Dermis blood vessel endothelial cell (primary cell): ENCODE data around the gene CAMSAP1. TPM values are rescaled to one million over a fixed set of nuclear protein-coding genes. Genes with fewer than 3 reads are reported as not detected.
"Not testable (repeated sequence)": the region's sequence is repeated elsewhere in the genome, so short reads cannot be mapped to it uniquely, and the experiment has no call there.

ENCODE experiments used
- DNase-seq: peaks from one replicate; pipeline ENCODE4 v3.0.0; 2010
- total RNA-seq: library from RNA; depleted of rRNA; stranded (reverse); fragments of >200 nt; gene quantifications from 2 replicates; pipeline ENCODE4 v1.2.3, GENCODE V29; 2014

The CAMSAP1 gene, protein sequence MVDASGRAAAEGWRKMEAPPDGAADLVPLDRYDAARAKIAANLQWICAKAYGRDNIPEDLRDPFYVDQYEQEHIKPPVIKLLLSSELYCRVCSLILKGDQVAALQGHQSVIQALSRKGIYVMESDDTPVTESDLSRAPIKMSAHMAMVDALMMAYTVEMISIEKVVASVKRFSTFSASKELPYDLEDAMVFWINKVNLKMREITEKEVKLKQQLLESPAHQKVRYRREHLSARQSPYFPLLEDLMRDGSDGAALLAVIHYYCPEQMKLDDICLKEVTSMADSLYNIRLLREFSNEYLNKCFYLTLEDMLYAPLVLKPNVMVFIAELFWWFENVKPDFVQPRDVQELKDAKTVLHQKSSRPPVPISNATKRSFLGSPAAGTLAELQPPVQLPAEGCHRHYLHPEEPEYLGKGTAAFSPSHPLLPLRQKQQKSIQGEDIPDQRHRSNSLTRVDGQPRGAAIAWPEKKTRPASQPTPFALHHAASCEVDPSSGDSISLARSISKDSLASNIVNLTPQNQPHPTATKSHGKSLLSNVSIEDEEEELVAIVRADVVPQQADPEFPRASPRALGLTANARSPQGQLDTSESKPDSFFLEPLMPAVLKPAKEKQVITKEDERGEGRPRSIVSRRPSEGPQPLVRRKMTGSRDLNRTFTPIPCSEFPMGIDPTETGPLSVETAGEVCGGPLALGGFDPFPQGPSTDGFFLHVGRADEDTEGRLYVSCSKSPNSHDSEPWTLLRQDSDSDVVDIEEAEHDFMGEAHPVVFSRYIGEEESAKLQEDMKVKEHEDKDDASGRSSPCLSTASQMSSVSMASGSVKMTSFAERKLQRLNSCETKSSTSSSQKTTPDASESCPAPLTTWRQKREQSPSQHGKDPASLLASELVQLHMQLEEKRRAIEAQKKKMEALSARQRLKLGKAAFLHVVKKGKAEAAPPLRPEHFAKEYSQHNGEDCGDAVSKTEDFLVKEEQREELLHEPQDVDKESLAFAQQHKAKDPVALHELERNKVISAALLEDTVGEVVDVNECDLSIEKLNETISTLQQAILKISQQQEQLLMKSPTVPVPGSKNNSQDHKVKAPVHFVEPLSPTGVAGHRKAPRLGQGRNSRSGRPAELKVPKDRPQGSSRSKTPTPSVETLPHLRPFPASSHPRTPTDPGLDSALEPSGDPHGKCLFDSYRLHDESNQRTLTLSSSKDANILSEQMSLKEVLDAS (N-terminal part only)
- total RNA-seq = 17.5 and 20.1 TPM in 2 replicates

DNA sequence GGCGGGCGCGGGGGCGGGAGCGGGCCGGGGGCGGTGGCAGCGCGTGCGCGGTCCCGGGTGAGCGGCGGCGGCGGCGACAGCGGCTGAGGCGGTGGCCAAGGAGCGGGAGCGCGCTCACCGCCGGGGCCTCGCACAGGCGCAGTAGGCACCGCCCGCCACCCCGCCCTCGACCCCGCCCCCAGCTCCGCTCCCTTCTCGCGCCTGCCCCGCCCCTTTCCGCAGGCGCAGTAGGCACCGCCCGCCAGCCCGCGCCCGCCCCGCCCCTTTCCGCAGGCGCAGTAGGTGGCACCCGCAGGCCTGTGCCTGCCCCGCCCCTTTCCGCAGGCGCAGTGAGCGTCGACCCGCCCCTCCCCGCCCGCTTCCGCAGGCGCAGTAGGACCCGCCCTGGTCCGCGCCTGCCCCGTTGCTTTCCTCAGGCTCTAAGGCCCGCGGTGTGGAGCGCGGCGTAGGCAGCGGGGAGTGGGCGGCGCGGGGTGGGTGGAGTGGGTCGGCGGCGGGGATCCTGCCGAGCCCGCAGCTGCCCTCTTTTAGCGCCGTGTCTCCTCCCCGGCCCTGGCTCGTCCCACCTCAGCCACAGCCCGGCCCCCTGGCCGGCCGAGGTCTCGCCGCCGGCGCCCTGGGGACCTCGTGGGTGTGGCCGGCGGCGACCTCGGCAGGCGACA lies at the start of gene CAMSAP1:
CAMSAP1 (minus strand) TSS at position 116 of the 662 bp plus-strand sequence. CDS start 387 bp downstream, outside the sequence.
- DNase-seq = peak; percentile 96

DNA sequence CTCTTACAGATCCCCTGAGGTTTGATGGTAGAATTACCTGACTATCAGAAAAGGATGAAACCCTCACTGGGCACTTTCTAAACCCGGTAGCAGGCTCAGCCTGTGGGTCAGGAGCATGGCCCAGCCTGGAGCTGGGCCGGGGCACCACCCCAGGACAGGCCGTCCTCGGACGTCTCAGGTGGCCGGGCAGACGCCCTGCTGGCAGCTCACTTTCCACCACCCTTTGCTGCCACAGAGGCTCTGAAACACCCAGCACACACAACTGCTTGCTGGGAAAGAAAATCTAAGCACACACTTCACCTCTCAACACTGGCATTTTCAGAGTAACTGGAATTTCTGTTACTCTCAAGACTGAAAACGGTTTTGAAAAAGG lies 49.4 kb upstream of the CAMSAP1 start:
- no peak for DNase-seq

DNA sequence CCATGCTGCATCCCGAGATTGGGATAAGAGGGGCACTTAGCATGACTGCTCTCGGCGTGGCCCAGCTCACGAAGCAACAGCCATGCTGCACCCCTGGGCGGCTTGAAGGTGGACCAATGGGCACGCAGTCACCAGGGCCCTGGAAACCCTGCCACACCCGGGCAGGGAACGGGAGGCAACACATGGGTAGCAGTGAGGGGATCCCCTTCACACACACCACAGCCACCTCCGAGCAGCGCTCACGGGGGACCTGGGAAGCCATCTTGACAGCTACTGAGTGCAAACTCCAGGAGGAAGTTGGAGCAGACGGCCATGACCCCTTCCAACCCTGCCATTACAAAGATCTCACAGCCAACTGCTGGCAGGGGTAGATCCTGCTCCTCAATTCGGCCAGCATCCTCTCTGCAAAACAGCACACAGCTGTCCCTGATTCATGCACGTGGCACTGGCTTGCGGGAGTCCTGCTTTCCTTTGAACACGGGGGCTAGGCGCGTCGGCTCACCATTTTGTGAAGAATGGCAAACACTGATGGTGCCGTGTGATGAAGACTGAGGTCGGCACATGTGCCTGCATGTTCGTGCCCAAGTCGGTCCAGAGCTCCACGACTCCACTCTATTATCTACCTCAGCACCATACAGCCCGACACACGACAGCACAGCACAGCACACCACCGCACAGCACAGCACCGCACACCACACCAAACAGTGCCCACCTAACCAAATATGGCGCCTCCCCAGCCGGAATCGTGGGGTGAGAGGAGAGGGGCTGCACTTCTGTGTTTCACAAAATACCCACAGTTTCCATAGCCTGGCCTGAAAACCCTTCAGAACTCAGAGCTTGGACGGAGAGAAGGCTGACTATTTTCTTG lies 48.8 kb upstream of the CAMSAP1 start:
- no peak for DNase-seq

DNA sequence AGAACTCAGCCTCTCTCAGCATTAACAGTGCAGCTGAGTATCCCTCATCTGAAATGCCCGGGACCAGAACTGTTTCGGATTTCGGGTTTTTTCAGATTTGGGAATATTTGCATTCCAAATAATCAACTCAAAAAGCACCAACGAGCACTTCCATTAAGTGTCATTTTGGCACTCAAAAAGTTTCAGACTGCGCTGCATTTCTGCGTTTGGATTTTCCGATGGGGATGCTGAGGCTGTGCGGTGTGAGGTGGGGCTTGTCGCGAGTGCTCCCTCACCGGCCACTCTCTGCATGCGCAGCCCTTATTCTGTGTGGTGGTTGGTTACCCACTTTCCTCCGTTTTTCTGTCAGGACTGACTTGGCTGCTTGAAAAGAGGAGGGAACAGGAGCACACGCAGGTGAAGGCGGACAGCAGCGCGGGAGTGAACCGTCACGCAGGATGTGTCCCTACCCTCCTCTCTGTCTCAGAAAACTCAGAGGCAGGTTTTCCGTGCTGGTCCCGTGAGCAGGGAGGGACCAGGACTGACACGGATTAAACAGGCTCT lies 45.4 kb upstream of the CAMSAP1 start:
- DNase-seq = no peak

DNA sequence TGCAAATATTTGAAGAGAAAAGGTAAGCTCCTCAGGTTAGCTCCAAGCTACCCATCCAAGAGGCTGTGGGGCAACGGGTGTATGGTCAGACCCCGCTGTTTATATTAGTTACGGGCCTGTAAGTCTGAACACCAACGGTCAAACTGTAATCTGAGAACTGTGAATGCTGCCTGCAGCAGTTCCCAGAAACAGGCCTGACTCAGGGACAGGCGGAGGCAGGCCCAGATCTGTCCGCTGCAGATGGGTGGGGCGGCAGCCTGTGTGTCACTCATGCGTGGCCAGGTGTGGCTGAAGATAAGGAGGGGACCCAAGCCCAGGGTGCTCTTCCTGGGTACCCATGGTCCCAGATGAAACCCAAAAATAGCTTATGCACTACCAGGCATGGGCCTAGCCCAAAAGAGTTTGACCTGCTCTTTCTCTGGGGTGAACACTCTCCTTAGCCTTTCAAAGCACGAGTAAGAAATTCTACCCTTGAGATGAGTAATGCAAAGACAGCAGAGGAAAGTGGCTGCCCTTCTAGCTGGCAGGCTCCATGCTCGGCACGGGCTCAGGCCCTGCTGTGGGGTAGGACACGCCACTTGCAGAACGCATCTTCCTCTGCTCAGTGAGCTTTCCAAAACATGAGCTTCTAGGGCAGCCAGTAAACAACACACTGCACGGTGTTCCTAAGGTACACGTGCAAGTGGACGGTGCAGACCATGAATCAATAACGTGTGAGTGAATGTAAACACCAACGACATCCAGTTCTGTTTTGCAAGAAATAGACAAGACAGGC lies 44.7 kb upstream of the CAMSAP1 start:
- no peak for DNase-seq

DNA sequence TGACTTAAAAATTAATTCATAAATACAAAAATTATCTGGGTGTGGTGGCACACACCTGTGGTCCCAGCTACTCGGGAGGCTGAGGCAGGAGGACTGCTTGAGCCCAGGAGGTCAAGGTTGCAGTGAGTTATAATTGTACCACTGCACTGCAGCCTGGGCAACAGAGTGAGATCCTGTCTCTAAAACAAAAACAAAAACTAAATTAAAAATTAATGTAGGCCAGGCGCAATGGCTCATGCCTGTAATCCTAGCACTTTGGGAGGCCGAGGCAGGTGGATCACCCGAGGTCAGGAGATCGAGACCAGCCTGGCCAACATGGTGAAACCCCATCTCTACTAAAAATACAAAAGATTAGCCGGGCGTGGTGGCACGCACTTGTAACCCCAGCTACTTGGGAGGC lies 44.0 kb upstream of the CAMSAP1 start:
- not testable (repeated sequence) for DNase-seq

DNA sequence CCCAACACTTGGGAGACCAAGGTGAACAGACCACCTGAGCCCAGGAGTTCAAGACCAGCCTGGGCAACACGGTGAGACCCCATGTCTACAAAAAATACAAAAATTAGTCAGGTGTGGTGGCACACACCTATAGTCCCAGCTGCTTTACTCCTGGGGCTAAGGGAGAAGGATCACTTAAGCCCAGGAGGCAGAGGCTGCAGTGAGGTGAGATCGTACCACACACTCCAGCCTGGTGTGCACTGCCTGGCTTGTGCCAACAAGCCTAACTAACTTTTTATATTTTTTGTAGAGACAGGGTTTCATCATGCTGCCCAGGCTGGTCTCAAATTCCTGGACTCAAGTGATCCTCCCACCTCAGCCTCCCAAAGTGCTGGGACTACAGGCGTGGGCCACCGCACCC lies 43.5 kb upstream of the CAMSAP1 start:
- not testable (repeated sequence) for DNase-seq

DNA sequence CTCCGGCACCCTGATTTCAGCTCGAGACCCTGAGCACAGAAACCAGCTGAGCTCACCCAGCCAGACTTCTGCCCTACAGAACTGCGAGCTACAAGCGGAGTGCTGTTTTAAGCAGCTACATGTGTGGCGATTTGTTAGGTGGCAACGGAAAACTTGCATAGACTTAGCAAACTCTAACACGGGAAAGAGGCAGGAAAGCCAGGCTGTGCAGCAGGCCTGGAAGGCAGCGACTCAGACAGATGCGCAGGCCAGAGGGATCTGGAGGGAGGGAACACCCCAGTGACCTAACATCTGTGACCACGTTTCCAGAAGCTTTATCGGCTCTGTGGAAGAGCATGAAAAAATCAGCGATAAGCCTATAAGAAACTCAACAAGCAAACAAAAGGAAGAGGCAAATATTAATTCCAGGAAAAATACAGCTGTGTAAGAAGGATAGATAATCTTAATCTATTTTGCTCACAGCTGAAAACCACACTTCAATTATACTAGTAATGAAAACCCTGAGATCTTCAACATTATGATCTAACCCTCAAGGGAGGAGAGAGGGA lies 42.9 kb upstream of the CAMSAP1 start:
- DNase-seq = no peak

DNA sequence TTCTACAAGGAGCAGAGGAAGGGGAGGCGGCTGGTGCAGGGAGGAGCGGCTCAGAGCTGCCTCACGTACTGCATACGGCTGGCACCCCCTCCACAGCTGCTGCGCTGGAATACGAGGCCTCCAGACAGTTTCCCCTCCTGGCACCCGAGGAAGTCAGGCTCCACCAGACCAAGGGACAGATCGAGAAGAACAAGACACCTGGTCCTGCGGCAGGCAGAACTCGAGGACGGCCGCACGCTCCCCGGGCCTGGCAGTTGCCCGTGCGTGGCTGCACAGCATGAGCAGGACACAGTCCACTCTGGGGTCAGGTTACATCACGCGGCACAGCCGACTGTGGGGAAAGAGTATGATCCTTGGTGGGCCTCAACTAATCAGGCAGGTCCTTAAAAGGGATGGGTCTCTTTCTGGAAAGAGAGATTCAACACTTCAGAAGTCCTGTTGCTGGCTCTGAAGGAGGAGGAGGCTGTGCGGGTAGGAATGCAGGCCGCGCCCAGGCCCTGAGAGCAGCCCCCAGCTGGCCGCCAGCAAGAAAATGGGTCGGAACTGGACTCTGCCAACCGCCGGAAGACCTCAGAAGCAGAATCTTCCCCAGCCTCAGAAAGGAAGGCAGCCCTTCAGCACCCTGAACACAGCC lies 42.3 kb upstream of the CAMSAP1 start:
- DNase-seq = no peak

DNA sequence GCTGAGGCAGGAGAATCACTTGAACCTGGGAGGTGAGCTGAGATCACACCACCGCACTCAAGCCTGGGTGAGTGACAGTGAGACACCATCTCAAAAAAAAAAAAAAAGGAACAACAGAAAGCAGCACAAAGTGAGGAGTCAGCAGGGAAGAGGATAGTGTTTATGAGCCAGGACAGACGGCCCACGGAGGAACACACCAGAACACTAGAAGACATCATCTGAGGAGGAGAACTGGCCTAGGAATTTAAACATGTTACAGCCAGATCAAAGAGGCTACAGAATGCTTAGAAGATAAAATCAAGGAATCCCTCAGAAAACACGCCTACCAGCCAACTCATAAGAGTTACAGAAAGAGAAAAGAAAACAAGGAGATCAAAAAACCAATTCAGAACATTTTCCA lies 41.6 kb upstream of the CAMSAP1 start:
- no peak for DNase-seq

DNA sequence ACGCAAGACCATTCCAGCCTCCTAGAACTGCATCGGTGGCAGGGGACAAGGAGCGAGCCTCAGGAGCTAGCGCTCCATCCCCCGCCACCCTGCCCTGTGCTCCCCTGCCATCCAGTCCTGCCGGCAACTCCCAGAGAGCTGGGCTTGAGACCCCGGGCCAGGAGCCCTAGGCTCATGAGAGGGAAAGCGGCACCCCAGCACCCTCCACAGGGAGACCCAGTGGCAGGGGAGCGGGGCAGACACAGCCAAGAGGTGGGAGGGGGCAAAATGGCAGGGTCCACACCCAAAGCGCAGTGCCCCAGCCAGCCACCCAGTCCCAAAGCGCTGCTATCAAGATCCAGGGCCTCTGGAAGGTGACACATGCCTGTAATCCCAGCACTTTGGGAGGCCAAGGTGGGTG lies 41.1 kb upstream of the CAMSAP1 start:
- no peak for DNase-seq

DNA sequence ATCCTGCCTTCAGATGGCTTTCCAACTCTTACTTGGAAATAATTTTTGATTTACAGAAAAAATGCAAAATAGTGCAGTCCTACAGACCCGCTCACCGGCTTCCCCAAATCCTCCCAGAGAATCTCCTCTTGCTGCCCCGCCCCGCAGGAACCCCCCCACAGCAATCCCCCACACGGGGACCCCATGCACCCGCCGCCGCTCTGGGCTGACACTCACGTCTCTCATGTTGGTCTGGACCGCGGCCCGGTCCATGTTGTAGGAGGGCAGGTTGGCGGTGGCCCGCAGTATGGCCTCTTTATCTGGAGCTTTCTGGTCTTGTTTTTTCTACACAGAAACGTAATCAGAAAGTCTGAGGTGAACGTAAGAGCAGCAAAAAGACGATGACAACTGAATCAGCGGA lies 40.2 kb upstream of the CAMSAP1 start:
- DNase-seq = no peak

DNA sequence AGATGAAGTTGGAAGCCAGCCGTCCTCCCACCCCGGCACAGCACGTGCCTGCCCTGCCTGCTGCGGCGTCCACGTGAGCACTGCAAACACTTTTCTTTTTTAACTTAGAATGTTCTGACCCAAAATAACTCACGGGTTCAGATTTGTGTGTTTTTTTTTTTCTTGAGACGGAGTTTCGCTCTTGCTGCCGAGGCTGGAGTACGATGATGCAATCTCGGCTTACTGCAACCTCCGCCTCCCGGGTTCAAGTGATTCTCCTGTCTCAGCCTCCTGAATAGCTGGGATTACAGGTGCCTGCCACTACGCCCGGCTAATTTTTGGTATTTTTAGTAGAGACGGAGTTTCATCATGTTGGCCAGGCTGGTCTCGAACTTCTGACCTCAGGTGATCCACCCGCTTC lies 39.8 kb upstream of the CAMSAP1 start:
- not testable (repeated sequence) for DNase-seq

DNA sequence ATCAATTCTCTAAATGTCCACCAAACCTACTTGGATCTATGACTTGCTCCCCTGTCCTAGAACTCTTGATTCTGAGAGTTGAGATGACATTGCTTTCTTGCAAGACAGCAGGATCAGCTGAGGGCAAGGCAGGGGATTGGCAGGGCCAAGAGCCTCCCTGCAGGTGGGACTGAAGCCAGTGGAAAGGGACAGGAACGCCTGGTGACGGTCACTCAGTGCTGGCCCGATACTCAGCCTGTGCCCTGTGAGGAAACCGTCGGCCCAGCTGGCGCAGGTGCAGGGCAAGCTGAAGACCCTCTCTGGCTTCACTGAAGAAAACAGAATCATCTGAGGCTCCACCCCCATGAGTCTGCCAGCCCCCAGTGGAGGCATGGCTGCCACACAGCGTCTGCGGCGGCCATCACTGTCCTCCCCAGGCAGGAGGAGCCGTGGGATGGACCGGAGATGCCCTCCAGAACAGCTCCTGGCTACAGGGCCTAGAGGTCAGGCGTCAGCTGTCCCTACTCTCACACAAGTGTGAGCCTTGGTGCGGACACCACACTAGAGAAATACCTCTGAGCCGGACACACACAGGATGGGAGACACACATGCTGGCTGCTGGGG lies 39.1 kb upstream of the CAMSAP1 start:
- no peak for DNase-seq

DNA sequence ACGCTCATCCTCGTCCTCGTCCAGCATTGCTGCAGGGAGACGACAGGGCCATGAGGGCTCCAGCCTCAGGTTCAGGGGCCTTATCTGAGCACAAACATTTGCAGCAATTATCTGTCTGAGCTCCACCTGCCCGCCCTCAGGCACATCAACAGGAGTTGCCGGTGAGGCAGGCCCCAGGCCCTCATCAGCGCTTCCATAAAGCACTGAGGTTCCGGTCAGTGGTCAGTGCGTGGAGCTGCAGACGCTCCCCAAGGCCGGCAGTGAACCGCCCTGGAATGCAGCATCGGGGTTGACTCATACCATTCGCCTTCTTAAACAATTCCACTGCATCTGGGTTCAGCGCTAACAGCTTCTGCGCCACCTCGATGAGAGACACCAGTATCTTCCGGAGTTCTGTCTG lies 38.6 kb upstream of the CAMSAP1 start:
- no peak for DNase-seq

DNA sequence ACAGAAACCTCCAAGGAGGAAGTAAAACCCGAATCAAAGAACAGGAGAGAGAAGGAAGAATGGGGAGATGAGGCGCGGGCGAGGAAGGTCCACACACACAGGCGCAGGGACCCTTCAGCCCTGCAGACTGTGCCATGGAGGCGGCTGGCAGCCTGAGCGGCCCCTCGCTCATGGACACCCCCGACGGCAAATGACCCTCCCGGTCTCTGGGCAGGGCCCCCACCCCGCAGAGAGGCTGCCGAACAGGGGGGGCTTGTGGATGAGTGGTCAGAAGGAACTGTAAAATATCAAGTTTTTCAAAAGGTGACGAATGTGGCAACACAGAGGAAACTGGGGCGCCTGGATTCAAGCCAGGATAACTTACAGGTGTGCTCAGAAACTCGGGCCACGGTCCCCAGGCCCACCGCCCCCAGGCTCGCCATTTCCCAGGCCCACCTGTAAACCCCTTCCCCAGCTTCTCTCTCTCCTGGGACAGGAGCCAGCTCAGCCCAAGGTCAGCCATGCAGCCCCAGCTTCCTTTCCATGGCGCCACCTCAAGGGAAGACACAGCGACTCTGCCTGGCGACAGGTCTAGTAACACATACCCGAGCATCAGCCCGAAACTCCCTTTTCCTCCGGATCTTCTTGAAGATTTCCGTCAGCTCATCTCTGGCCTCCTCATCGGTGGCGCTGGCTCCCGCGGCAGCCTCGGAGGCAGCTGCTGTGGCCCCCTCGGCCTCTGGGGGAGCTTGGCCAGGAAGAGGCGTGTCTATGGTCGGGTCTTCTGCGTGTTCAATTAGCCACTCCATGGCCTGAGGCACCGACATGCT lies 37.3 kb upstream of the CAMSAP1 start:
- DNase-seq = no peak

DNA sequence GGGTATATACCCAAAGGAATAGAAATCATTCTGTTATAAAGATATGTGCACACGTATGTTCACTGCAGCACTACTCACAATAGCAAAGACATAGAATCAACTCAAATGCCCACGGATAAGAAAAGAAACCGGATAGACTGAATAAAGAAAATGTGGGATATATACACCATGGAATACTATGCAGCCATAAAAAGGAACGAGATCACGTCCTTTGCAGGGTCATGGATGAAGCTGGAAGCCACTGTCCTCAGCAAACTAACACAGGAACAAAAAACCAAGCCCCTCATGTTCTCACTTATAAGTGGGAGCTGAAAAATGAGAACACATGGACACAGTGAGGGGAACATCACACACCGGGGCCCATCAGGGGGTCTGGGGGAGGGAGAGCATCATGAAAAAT lies 36.3 kb upstream of the CAMSAP1 start:
- not testable (repeated sequence) for DNase-seq
